ENCODE data around the gene PCLO. TPM values are rescaled to one million over a fixed set of nuclear protein-coding genes. Genes with fewer than 3 reads are reported as not detected.
A peak's percentile ranks its signal among the peaks of the same experiment; 100 is the strongest.
"Not testable (repeated sequence)": the region's sequence is repeated elsewhere in the genome, so short reads cannot be mapped to it uniquely, and the experiment has no call there.

The PCLO gene
- polyA plus RNA-seq, 3 donors, result 8.9 to 10.8 (median 10.0) TPM

DNA sequence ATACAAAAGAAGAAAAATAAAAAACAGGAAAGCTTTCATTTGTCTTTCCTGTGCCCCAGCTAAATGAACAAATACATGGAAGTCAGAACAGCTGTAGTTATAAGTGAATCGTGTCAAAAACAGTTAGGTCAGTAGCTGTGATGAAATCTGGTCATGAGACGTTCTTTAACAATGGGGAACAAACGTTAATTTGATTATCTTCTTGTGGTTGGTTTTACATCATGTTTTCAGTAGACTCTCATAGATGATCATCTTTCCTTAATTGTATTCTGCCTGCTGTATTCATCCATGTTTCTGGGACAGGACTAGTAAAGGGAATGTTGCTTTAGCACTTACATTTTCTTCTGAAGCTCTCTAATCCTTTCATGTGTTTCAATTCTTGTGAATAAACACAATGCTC is 97.0 kb downstream of the PCLO start:
- no peak for DNase-seq (ENCODE audit: extremely low read depth in 1 of 11, low read depth in 9 of 11, low spot score in 4 of 11)

DNA sequence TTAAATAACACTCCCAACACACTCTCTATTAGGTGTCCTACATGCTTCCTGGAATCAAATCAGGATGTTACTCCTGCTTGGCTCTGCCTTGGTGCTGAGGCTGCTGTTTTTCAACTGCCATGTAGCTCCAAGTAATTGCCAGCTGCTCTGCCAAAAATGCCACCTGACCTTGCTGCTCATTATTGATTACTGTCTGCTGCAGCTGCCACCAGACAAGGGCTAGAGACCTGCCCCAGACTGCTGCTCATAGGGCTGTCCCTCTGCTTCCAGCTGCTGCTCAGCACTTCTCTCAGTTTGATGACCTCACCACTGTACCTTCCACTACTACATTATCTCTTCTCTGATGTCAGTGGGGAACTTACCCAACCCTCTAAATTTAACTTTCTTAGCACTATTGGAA is 102.5 kb downstream of the PCLO start:
- DNase-seq (ENCODE audit: extremely low read depth in 1 of 11, low read depth in 9 of 11, low spot score in 4 of 11), result no peak

DNA sequence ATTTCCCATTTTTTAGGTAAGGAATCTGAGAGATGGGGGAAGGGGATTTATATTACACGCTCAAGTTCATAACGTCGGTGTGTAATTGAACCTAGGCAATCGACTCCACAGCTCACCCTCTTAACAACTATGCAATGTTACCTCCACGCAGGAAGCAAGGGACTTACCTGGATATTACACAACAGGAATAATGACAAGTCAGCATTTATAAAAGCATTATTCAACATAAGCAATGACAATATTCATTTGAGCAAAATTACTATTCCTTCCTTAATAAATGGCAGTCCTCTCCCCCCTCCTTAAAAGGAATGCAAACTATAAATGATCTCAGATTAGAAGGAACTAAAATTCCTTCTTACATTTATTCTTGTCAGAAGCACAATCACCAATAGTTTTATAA is 104.0 kb downstream of the PCLO start:
- DNase-seq (ENCODE audit: extremely low read depth in 1 of 11, low read depth in 9 of 11, low spot score in 4 of 11), result no peak

DNA sequence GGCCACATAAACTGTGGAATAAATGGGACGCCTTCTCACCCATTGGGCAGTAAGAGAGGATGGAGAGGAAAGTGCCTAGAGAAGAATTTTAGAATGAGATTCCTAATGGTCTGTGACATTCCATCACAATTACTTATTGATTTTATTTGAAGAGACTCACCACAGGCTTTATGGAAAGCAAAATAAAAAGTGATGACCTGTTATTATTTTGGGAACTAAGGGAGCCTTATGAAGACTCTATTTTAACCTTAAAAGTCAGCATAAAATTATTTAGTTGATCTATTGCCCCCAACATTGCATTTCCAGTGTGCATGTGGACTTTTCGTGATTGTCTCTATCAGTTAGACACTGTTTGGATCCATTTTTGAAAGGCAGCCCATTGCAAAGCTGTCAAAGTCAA is 107.5 kb downstream of the PCLO start:
- no peak for DNase-seq (ENCODE audit: extremely low read depth in 1 of 11, low read depth in 9 of 11, low spot score in 4 of 11)

DNA sequence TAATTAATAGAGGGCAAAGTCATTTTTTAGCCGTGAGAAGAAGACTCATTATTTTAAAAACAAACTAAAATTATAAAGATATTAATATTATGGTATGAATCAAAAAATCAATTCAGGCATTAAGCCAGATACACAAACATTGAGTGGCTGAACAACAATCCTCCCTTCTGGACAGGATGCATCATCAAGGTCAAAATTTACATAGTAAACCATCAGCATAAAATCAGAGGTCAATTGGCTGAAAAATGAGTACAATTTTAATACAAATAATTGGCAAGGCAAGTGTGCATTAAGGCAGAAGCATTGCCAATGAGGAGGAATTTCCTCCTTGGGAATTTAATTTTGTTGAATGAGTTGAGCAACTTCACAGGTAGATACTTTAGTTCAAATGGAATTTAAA is 108.2 kb downstream of the PCLO start:
- DNase-seq (ENCODE audit: extremely low read depth in 1 of 11, low read depth in 9 of 11, low spot score in 4 of 11), result no peak

DNA sequence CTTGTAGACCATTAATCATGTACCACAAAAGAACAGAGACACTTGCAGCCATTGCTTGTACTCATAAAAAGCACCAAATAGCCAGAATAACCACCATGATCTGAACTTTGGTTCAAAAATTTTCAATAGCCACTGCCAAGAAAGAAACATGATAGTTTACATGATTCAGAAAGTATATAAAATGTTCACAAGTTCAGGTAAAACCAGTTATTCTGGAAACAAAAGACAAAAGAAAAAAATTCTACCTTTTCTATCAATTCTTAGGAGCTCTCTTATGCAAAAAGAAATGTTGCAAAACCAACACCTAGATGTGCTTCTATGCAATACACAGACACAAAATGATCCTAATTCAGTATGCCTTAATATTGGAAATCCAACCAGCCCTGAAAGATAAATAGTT is 108.7 kb downstream of the PCLO start:
- no peak for DNase-seq (ENCODE audit: extremely low read depth in 1 of 11, low read depth in 9 of 11, low spot score in 4 of 11)

DNA sequence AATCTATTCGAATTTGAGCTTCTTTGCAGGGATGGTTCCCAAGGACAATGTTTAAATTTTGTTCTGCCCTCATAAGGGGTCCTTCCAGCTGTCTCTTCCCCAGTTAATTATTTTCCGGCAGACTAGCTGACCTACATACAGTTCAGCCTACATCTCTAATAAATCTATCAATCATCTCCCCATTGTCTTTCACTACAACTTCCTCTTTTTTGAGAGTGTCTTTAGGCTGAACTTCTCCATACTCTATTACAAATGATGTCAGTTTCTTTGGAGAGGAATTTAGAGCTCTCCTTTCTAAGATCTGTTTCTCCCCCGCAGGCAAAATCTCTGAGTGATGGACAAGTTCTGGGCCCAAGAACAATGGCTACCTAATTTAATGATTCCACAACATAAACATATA is 122.2 kb downstream of the PCLO start:
- no peak for DNase-seq (ENCODE audit: extremely low read depth in 1 of 11, low read depth in 9 of 11, low spot score in 4 of 11)

DNA sequence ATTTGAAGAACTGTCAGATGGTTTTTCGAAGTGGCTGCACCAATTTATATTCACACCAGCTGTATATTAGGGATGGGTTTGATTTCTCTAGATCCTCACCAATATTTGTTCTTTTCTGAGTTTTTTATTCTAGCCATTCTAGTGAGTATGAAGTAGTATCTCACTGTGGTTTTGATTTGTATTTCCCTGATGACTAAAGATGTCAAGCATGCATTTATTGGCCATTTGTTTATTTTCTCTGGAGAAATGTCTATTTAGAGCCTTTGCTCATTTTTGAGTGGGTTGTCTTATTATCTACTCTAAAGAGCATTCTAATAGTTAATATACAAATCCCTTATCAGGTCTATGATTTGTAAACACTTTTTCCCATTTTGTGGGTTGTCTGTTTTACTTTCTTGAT is 123.9 kb downstream of the PCLO start:
- DNase-seq (ENCODE audit: extremely low read depth in 1 of 11, low read depth in 9 of 11, low spot score in 4 of 11), result no peak

DNA sequence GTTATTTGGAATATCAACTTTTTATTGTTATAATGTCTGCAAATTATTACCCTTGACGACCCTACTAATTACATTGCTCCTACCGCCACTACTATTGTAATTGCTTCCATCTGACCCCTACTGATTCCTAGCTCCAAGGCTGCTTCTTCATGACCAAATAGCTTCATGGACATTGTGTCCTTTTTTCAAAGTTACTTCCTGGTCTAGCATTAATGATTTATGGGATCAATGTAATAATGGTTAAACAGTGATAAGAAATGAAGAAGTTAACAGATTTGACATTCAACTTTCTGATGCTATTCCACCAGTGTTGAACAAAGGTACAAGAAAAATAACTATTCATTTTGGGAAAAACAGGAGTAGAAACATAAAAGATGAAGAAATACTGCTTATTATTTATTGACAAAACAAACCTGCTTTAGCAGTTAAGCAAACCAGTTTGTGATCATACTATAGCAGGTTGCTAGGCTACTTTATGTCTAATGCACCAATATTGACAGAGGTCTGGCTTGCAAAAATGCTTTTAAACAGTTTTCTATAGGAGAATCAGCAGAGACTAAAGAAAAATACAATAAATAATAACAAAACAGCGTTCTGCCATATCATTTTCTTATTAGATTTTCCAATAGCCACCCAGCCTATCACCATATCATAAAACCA is 125.8 kb downstream of the PCLO start:
- no peak for DNase-seq (ENCODE audit: extremely low read depth in 1 of 11, low read depth in 9 of 11, low spot score in 4 of 11)

DNA sequence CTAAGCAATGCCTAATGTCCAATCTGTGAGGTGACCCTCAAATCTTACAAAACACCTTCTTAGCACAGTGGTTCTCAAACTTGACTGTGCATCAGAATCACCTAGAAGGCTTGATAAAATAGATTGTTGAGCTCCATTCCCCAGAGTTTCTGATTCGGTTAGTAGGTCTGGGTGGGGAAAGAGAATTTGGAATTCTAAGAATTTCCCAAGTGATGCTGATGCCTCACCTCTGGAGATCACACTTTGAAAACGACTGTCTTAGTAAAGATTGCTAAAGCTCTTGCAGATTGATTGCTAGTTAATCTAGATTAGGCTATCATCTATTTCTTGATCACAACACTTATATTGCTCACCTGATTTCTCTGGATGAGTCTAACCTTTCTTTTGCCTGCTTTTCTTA is 126.6 kb downstream of the PCLO start:
- DNase-seq (ENCODE audit: extremely low read depth in 1 of 11, low read depth in 9 of 11, low spot score in 4 of 11), result no peak

DNA sequence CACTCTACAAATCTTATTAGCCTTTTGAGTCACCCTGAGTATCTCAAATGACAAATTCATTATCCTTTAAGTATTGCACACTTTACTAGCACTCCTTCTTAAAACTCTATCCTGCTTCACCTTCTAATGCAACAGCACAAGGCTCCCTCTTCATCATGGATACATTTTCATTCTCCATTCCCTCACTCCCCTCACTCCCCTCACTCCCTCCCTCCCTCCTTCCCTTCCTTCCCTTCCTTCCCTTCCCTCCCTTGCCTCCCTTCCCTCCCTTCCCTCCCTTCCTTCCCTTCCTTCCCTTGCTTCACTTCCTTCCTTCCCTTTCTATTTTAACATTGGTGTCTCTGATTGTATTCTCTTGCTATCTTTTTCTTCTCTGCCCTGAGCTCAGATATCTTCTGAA is 130.5 kb downstream of the PCLO start:
- no peak for DNase-seq (ENCODE audit: extremely low read depth in 1 of 11, low read depth in 9 of 11, low spot score in 4 of 11)

DNA sequence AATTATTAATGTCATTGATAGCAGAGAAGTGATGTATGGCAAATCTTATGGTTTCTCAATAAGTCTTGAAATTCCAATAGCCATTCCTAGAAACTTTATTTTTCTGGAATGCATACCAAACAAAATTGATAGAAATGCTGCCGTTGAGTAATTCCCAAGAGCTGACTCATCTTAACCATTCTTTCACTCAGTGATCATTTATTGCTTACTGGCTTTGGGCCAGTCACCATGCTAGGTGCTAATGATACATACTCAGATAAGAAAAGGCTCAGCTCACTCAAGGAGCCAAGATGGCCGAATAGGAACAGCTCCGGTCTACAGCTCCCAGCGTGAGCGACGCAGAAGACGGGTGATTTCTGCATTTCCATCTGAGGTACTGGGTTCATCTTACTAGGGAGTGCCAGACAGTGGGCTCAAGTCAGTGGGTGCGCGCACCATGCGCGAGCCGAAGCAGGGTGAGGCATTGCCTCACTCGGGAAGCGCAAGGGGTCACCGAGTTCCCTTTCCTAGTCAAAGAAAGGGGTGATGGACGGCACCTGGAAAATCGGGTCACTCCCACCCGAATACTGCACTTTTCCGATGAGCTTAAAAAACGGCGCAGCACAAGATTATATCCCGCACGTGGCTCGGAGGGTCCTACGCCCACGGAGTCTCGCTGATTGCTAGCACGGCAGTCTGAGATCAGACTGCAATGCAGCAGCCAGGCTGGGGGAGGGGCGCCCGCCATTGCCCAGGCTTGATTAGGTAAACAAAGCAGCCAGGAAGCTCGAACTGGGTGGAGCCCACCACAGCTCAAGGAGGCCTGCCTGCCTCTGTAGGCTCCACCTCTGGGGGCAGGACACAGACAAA is 138.6 kb downstream of the PCLO start:
- DNase-seq (ENCODE audit: extremely low read depth in 1 of 11, low read depth in 9 of 11, low spot score in 4 of 11), result not testable (repeated sequence)

DNA sequence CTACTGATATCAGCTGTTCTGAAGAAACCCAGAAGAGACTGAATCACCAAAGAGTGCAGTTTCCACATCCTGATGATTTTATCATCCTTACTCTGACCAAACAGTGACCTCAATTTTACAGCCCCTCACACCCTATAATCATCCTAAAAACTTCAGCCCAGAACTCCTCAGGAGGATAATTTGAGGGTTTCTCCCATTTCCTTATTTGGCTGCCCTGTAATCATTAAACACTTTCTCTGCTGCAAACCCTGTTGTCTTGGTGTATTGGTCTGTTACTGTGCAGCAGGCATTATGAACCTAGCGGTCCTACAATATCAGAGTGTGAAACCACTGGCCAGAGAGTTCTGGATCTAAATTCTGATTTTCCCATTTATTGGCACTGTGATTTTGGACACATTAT is 141.7 kb downstream of the PCLO start:
- DNase-seq (ENCODE audit: extremely low read depth in 1 of 11, low read depth in 9 of 11, low spot score in 4 of 11), result no peak

DNA sequence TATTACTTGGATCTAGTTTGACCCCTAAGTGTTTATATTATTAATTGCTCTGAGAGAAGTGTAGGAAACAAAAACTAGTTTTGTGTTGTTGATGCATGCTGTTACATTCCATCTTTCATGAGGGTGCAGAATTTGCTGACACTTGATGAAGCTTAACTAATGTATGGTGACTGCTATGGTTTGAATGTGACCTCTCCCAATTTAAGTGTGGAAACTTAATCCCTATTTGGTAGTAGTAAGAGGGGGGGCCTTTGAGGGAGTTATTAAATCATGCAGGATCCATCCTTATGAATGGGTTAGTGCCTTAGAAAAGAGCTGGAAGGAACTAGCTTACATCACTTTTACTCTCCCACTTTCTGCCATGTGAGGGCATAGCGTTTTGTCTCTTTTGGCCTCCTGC is 142.5 kb downstream of the PCLO start:
- DNase-seq (ENCODE audit: extremely low read depth in 1 of 11, low read depth in 9 of 11, low spot score in 4 of 11), result no peak

DNA sequence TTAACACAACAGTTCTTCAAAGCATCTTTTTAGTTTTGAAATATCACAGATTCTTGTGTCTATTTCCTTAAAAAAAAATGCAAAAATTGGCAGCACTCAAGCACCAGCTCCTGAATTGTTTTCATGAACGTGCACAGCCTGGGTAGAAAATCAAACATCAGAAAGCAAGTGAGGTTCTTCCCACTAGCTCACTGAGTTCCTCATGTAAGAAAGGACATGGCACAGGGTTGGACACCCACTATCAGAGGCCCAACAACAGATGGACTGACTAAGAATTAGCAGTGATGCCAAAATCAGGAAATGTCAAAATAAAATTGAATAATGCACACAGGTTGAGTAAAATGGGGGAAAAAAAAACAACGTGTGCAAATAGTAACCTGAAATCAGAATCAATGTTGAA is 146.8 kb downstream of the PCLO start:
- no peak for DNase-seq (ENCODE audit: extremely low read depth in 1 of 11, low read depth in 9 of 11, low spot score in 4 of 11)

DNA sequence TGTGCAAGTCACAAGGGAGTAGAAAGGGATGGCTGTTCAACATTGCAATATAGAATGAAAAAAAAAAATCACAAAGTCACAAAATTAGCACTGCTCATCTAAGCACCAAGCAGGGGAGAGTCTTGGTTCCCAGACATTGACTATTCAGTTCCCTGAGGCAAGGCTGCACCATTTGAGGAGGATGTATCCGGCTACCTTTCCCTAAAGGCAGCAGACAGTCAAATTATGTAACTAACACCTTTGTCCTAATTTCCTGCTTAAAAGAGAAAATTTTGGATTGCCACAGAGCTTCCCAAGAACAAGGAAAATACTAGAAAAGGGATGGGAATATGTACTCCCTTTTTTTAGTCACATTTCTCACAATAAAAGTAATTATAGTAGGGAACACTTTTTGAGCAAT is 148.1 kb downstream of the PCLO start:
- no peak for DNase-seq (ENCODE audit: extremely low read depth in 1 of 11, low read depth in 9 of 11, low spot score in 4 of 11)

DNA sequence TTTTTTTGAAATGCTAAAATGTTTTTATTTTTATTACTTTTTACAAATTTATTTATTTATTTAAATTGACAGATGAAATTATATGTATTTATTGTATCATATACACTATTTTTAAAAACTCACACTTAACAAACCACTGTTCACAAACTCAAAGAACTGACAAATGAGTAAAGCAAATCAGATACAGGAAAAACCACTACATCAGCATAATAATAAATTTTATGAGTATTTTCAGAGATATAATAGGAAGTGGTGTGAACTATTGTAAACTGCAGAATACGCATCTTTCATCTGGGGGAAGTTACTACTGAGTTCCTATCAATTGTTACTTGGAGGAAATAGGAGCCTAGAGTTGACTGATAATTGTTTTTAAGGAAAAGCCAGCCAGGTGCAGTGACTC is 150.7 kb downstream of the PCLO start:
- DNase-seq (ENCODE audit: extremely low read depth in 1 of 11, low read depth in 9 of 11, low spot score in 4 of 11), result no peak

DNA sequence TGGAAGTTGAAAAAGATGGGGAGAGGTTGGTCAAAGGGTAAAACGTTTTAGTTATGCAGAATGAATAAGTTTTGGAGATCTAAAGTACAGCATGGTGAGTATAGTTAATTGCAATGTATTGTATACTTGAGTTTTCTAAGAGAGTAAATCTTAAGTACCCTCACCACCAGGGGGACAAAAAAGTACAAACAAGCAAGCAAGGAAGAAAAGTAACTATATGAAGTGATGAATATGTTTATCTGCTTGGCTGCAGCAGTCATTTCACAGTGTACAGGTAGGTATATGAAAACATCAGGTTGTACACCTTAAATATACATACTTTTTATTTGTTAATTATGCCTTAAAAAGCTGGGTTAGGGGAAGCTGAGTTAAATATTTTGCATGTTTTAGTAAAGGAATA is 157.3 kb downstream of the PCLO start:
- DNase-seq (ENCODE audit: extremely low read depth in 1 of 11, low read depth in 9 of 11, low spot score in 4 of 11), result peak in 3 of 11 donors; percentile 1 to 3 (median 2)

DNA sequence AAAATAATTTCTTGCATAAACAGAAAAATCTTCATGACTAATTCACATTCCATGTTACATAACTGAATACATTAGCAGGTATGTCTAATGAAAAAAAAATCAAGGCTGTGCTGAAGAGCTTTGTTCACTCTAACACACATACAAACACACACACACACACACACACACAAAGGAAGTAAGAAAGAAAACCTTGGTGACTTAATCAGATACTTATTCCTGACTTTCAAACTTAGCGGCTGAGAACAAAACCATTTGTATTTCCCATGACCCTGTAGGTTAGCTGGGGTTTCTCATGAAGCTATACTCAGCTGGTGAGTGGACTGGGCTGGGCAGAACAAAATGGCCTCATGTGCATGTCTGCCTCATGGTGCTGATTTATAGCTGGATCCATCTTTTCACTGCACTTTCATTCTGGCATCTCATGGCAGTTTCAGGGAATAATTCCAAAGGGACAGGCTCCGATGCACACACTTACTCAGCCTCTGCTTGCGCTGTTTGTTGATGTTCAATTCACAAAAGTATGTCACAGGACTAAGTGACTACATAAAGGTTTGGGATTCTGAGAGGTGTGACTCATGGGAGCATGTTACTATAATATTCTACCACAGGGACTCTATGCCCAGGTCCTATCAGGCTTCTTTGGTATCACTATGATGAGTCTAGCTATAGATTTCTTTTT is 161.2 kb downstream of the PCLO start:
- DNase-seq (ENCODE audit: extremely low read depth in 1 of 11, low read depth in 9 of 11, low spot score in 4 of 11), result no peak

DNA sequence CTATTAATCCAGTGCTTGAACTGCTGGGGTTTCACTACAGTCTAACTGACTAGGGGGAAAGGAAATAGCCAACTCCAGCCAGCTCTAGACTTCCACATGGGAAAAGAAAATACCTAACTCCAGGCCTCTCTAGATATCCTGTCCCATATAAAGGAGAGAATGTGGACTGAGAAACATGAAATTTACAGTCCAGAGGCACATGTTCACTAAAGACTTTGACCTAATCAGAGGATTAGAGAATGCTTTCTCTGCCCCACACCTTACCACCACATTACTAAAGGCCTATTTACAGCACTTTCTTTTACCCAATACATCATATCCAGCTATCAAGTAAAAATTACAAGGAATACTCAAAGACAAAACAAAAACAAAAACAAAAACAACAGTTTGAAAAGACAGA is 164.2 kb downstream of the PCLO start:
- no peak for DNase-seq (ENCODE audit: extremely low read depth in 1 of 11, low read depth in 9 of 11, low spot score in 4 of 11)
